ENCODE measurements around the gene FLRT1.

The FLRT1 gene

GRCh38 chr11:64067230-64067993, 31.7 kb downstream of the FLRT1 start:
- no peak for DNase-seq (ENCODE audit: low spot score)

GRCh38 chr11:64068705-64069400, 33.1 kb downstream of the FLRT1 start:
- DNase-seq (ENCODE audit: low spot score), result no peak

- no peak for DNase-seq (ENCODE audit: low spot score)
Observed at GRCh38 chr11:64069401-64070313, 33.9 kb downstream of the FLRT1 start.

- DNase-seq (ENCODE audit: low spot score), result no peak
Observed at GRCh38 chr11:64070314-64070681, 34.6 kb downstream of the FLRT1 start.

- no peak for DNase-seq (ENCODE audit: low spot score)
Observed at GRCh38 chr11:64071849-64072248, 36.1 kb downstream of the FLRT1 start.

GRCh38 chr11:64072403-64072802, 36.7 kb downstream of the FLRT1 start:
- DNase-seq (ENCODE audit: low spot score), result no peak

GRCh38 chr11:64072871-64073270, 37.1 kb downstream of the FLRT1 start:
- no peak for DNase-seq (ENCODE audit: low spot score)

- DNase-seq (ENCODE audit: low spot score), result no peak
Observed at GRCh38 chr11:64073542-64073941, 37.8 kb downstream of the FLRT1 start.

GRCh38 chr11:64074239-64074638, 38.5 kb downstream of the FLRT1 start:
- no peak for DNase-seq (ENCODE audit: low spot score)

- no peak for DNase-seq (ENCODE audit: low spot score)
Observed at GRCh38 chr11:64076758-64077157, 41.0 kb downstream of the FLRT1 start.

- DNase-seq (ENCODE audit: low spot score), result no peak
Observed at GRCh38 chr11:64077607-64078006, 41.9 kb downstream of the FLRT1 start.

- DNase-seq (ENCODE audit: low spot score), result no peak
Observed at GRCh38 chr11:64078284-64078683, 42.6 kb downstream of the FLRT1 start.

- DNase-seq (ENCODE audit: low spot score), result no peak
Observed at GRCh38 chr11:64078905-64079304, 43.2 kb downstream of the FLRT1 start.

- no peak for DNase-seq (ENCODE audit: low spot score)
Observed at GRCh38 chr11:64080390-64080789, 44.7 kb downstream of the FLRT1 start.

GRCh38 chr11:64081745-64082442, 46.2 kb downstream of the FLRT1 start:
- DNase-seq (ENCODE audit: low spot score), result no peak

- no peak for DNase-seq (ENCODE audit: low spot score)
Observed at GRCh38 chr11:64083398-64084080, 47.8 kb downstream of the FLRT1 start.

GRCh38 chr11:64084146-64084950, 48.6 kb downstream of the FLRT1 start:
- DNase-seq (ENCODE audit: low spot score), result no peak

- DNase-seq (ENCODE audit: low spot score), result no peak
Observed at GRCh38 chr11:64084951-64085710, 49.4 kb downstream of the FLRT1 start.
